Measurements from ENCODE around the gene CD34. TPM values are rescaled to one million over a fixed set of nuclear protein-coding genes. Genes with fewer than 3 reads are reported as not detected.

CD34 gene
- total RNA-seq, 1 experiment from 2014 or later = not detected

GRCh38 chr1:207849646-207850045, 61.3 kb downstream of the CD34 start:
- TF ChIP-seq CTCF (conservative IDR thresholded peaks at IDR 0.05) (no peak), EZH2 (IDR thresholded peaks at IDR 0.05; ENCODE audit: low read depth) (no peak)
- BruUV-seq (replicated peaks) = no TSS peak
- no peak overlapping the region for H3K4me3 ChIP-seq
- H3K27ac ChIP-seq = no peak overlapping the region
- H3F3A ChIP-seq (ENCODE audit: insufficient read depth, low read depth) = peaks cover 13% of the 10 kb centered on the region; the same call in 1 of the 2 replicates
- H3K9me3 ChIP-seq (ENCODE audit: insufficient read depth, low read depth) = no peaks in the 10 kb centered on the region
- no peaks in the 10 kb centered on the region for H3K9me2 ChIP-seq (ENCODE audit: insufficient read depth)
- H3K4me2 ChIP-seq = no peak overlapping the region
- H4K20me1 ChIP-seq (ENCODE audit: insufficient read depth) = no peaks in the 10 kb centered on the region
- intact Hi-C loops (cut with micrococcal nuclease; ENCODE audit: unreplicated experiment) = no loop called here
- no peak for DNase-seq
- H3K4me1 ChIP-seq (replicated peaks; ENCODE audit: insufficient read depth) = peaks cover 18% of the 10 kb centered on the region
- H2AFZ ChIP-seq = no peak overlapping the region
- POLR2A ChIA-PET (ENCODE audit: unreplicated experiment) = no interaction called here
- CTCF ChIA-PET = interaction anchor here (1.0 kb wide), 1 partner anchor 19 kb away, joined by 3 read pairs; no protein-coding TSS in a partner anchor
- H3K79me2 ChIP-seq (ENCODE audit: low read depth) = peaks cover 9% of the 10 kb centered on the region; the same call in 1 of the 2 replicates
- no peaks in the 10 kb centered on the region for H3K36me3 ChIP-seq (ENCODE audit: low read depth)
- no peaks in the 10 kb centered on the region for H3K27me3 ChIP-seq (ENCODE audit: insufficient read depth, low read depth)

- intact Hi-C loops (cut with micrococcal nuclease; ENCODE audit: unreplicated experiment) = no loop called here
- peaks cover 13% of the 10 kb centered on the region; the same call in 1 of the 2 replicates for H3F3A ChIP-seq (ENCODE audit: insufficient read depth, low read depth)
- peaks cover 9% of the 10 kb centered on the region; the same call in 1 of the 2 replicates for H3K79me2 ChIP-seq (ENCODE audit: low read depth)
- H3K9me2 ChIP-seq (ENCODE audit: insufficient read depth) = no peaks in the 10 kb centered on the region
- no peak overlapping the region for H3K27ac ChIP-seq
- no peak overlapping the region for H3K4me2 ChIP-seq
- H3K4me1 ChIP-seq (replicated peaks; ENCODE audit: insufficient read depth) = peaks cover 18% of the 10 kb centered on the region
- BruUV-seq (replicated peaks) = no TSS peak
- H3K9me3 ChIP-seq (ENCODE audit: insufficient read depth, low read depth) = no peaks in the 10 kb centered on the region
- no peak for DNase-seq
- ChIA-PET POLR2A (ENCODE audit: unreplicated experiment) (no interaction called here), CTCF (interaction anchor here (1.0 kb wide), 1 partner anchor 20 kb away, joined by 3 read pairs; no protein-coding TSS in a partner anchor)
- no peak overlapping the region for H2AFZ ChIP-seq
- H3K36me3 ChIP-seq (ENCODE audit: low read depth) = no peaks in the 10 kb centered on the region
- H4K20me1 ChIP-seq (ENCODE audit: insufficient read depth) = no peaks in the 10 kb centered on the region
- H3K27me3 ChIP-seq (ENCODE audit: insufficient read depth, low read depth) = no peaks in the 10 kb centered on the region
- H3K4me3 ChIP-seq = no peak overlapping the region
- no peak for TF ChIP-seq CTCF (conservative IDR thresholded peaks at IDR 0.05)
These were observed 61.9 kb downstream of the CD34 start for GRCh38 chr1:207849016-207849415.

GRCh38 chr1:207848234-207848633, 62.7 kb downstream of the CD34 start:
- H3K9me2 ChIP-seq (ENCODE audit: insufficient read depth) = no peaks in the 10 kb centered on the region
- H3K9me3 ChIP-seq (ENCODE audit: insufficient read depth, low read depth) = no peaks in the 10 kb centered on the region
- ChIA-PET POLR2A (ENCODE audit: unreplicated experiment) (interaction anchor here (0.6 kb wide), 1 partner anchor 21 kb away, joined by 3 read pairs; no protein-coding TSS in a partner anchor), CTCF (no interaction called here)
- intact Hi-C loops (cut with micrococcal nuclease; ENCODE audit: unreplicated experiment) = no loop called here
- no peak overlapping the region for H3K4me3 ChIP-seq
- peaks cover 9% of the 10 kb centered on the region; the same call in 1 of the 2 replicates for H3K79me2 ChIP-seq (ENCODE audit: low read depth)
- H3K27ac ChIP-seq = peak overlapping the region; percentile 54
- no peaks in the 10 kb centered on the region for H3K36me3 ChIP-seq (ENCODE audit: low read depth)
- H3K27me3 ChIP-seq (ENCODE audit: insufficient read depth, low read depth) = no peaks in the 10 kb centered on the region
- H3F3A ChIP-seq (ENCODE audit: insufficient read depth, low read depth) = peaks cover 13% of the 10 kb centered on the region; the same call in 1 of the 2 replicates
- no TSS peak for BruUV-seq (replicated peaks)
- H2AFZ ChIP-seq = peak overlapping the region; percentile 66
- DNase-seq = peak; percentile 41 to 84
- H4K20me1 ChIP-seq (ENCODE audit: insufficient read depth) = no peaks in the 10 kb centered on the region
- peak overlapping the region; percentile 44 for H3K4me2 ChIP-seq
- peaks cover 18% of the 10 kb centered on the region for H3K4me1 ChIP-seq (replicated peaks; ENCODE audit: insufficient read depth)
- TF ChIP-seq EZH2 (IDR thresholded peaks at IDR 0.05; ENCODE audit: low read depth) = no peak
- TF ChIP-seq CTCF (conservative IDR thresholded peaks at IDR 0.05) = no peak

Measured in PC-9 (cell line).